ENCODE data around the gene ERBIN. TPM values are rescaled to one million over a fixed set of nuclear protein-coding genes. Genes with fewer than 3 reads are reported as not detected.

ERBIN gene
- total RNA-seq, 4 donors from 2014 or later = 54.9 to 134 (median 109) TPM

DNA sequence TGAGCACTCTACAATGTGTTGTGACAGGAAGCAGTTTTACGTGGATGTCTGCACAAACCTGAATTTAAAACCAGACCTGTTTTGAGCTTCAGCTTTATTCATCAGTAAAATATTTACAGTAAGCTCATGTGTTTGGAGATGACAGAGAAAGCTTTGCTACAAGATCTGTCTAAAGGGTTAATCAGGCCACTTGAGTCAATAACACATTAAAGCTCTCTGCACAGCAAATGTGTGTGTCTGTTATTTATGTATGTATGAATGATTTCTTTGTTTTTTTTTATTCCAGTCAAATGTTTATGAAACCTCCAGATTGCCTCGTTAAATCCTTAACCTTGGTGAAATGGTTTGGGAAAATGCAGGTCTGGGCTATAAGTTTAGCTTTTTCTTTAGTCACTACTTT is 140.5 kb downstream of the ERBIN start:
- Histone ChIP-seq H3K4me3 (no peak overlapping the region), H3K4me1 (no peaks in the 10 kb centered on the region), H3K36me3 (peaks cover 0 to 8% (median 2%) of the 10 kb centered on the region in 4 donors), H3K27me3 (no peaks in the 10 kb centered on the region), H3K9me3 (no peaks in the 10 kb centered on the region), H3K27ac (no peak overlapping the region)
- in situ Hi-C loops (cut with MboI; ENCODE audit: low pct_ligation_motif_present in 1 of 4, low pct_unique_long_range_greater_than_20kb in 1 of 4, low sequenced_read_pairs in 3 of 4) = no loop called here
- 60 to 73% methylated on average over 2 of the region's 2 CpGs for WGBS, 2 donors (ENCODE audit: low coverage in 1 of 2)
- intact Hi-C loops (cut with DNase I; ENCODE audit: low total_unique reads) = no loop called here
- no peak for DNase-seq
- TF ChIP-seq POLR2AphosphoS5 (IDR thresholded peaks at IDR 0.05) = no peak
- TF ChIP-seq, protein P1, sequence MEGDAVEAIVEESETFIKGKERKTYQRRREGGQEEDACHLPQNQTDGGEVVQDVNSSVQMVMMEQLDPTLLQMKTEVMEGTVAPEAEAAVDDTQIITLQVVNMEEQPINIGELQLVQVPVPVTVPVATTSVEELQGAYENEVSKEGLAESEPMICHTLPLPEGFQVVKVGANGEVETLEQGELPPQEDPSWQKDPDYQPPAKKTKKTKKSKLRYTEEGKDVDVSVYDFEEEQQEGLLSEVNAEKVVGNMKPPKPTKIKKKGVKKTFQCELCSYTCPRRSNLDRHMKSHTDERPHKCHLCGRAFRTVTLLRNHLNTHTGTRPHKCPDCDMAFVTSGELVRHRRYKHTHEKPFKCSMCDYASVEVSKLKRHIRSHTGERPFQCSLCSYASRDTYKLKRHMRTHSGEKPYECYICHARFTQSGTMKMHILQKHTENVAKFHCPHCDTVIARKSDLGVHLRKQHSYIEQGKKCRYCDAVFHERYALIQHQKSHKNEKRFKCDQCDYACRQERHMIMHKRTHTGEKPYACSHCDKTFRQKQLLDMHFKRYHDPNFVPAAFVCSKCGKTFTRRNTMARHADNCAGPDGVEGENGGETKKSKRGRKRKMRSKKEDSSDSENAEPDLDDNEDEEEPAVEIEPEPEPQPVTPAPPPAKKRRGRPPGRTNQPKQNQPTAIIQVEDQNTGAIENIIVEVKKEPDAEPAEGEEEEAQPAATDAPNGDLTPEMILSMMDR (IDR thresholded peaks at IDR 0.05) = no peak
- no peak for TF ChIP-seq EP300 (IDR thresholded peaks at IDR 0.05; ENCODE audit: low read depth)
- TF ChIP-seq POLR2A (IDR thresholded peaks at IDR 0.05) = no peak

DNA sequence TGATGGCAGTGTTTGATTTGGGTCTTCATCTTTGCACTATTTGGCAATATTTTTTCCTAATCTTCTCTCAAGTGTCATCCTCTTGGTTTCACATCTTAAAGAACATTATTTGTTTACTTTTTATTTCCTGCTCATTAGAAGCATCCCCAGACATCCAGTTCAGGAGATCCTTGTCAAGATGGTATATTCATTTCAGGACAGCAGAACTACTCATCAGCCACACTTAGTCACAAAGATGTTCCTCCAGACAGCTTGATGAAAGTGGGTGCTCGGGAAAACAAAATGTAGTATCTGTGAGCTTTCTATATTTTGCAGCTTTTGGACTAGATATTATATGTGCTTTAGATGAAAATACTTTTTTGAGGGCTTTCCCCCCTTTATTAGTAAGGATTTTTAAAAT is 145.7 kb downstream of the ERBIN start:
- Histone ChIP-seq H3K9me3 (no peaks in the 10 kb centered on the region), H3K27me3 (no peaks in the 10 kb centered on the region), H3K4me1 (no peaks in the 10 kb centered on the region), H3K27ac (no peak overlapping the region), H3K36me3 (peaks cover 0 to 17% (median 2%) of the 10 kb centered on the region in 4 donors), H3K4me3 (no peak overlapping the region)
- TF ChIP-seq POLR2AphosphoS5 (IDR thresholded peaks at IDR 0.05) = no peak
- no peak for TF ChIP-seq EP300 (IDR thresholded peaks at IDR 0.05; ENCODE audit: low read depth)
- TF ChIP-seq POLR2A (IDR thresholded peaks at IDR 0.05) = no peak
- TF ChIP-seq, protein P1 (IDR thresholded peaks at IDR 0.05) = no peak
- DNase-seq = no peak
- 86 to 91% methylated on average over 1 of the region's 1 CpG for WGBS, 2 donors (ENCODE audit: low coverage in 1 of 2)
- intact Hi-C loops (cut with DNase I; ENCODE audit: low total_unique reads) (no loop called here), in situ Hi-C loops (cut with MboI; ENCODE audit: low pct_ligation_motif_present in 1 of 4, low pct_unique_long_range_greater_than_20kb in 1 of 4, low sequenced_read_pairs in 3 of 4) (no loop called here)

GRCh38 chr5:66074901-66075300 is 148.5 kb downstream of the ERBIN start:
- in situ Hi-C loops (cut with MboI; ENCODE audit: low pct_ligation_motif_present in 1 of 4, low pct_unique_long_range_greater_than_20kb in 1 of 4, low sequenced_read_pairs in 3 of 4) = no loop called here
- intact Hi-C loops (cut with DNase I; ENCODE audit: low total_unique reads) = no loop called here
- DNase-seq = no peak
- Histone ChIP-seq H3K36me3 (peaks cover 0 to 32% (median 3%) of the 10 kb centered on the region in 4 donors), H3K4me1 (no peaks in the 10 kb centered on the region), H3K4me3 (no peak overlapping the region), H3K9me3 (no peaks in the 10 kb centered on the region), H3K27ac (no peak overlapping the region), H3K27me3 (no peaks in the 10 kb centered on the region)
- TF ChIP-seq POLR2AphosphoS5 (IDR thresholded peaks at IDR 0.05) (no peak), POLR2A (IDR thresholded peaks at IDR 0.05) (no peak), EP300 (IDR thresholded peaks at IDR 0.05; ENCODE audit: low read depth) (no peak)
- TF ChIP-seq, protein P1 (IDR thresholded peaks at IDR 0.05) = no peak

DNA sequence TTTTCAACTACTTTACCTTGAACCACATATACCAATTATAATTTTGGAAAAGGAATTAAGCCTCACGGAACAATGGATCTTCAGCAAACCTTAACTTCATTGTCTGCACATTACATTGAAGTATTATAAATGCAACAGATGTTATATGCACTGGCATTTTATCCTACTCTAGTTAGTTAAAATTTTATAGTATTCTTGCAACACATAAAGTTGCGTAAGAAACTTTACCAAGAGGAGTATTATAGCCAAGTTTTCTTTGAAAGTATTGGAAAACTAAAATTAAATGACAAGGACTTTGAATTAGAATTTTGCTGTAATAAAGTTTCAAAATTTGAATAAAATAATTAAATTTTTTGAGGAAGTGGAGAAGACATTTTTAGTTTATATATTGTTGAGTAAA is 154.3 kb downstream of the ERBIN start:
- intact Hi-C loops (cut with DNase I; ENCODE audit: low total_unique reads) = no loop called here
- no peaks in the 10 kb centered on the region for H3K9me3 ChIP-seq
- no peaks in the 10 kb centered on the region for H3K4me1 ChIP-seq
- TF ChIP-seq EP300 (IDR thresholded peaks at IDR 0.05; ENCODE audit: low read depth) (no peak), POLR2A (IDR thresholded peaks at IDR 0.05) (no peak), POLR2AphosphoS5 (IDR thresholded peaks at IDR 0.05) (no peak)
- TF ChIP-seq, protein P1 (IDR thresholded peaks at IDR 0.05) = no peak
- 98 to 100% methylated on average over 2 of the region's 2 CpGs for WGBS, 2 donors (ENCODE audit: low coverage in 1 of 2)
- in situ Hi-C loops (cut with MboI; ENCODE audit: low pct_ligation_motif_present in 1 of 4, low pct_unique_long_range_greater_than_20kb in 1 of 4, low sequenced_read_pairs in 3 of 4) = no loop called here
- H3K27me3 ChIP-seq = no peaks in the 10 kb centered on the region
- H3K4me3 ChIP-seq = no peak overlapping the region
- H3K27ac ChIP-seq = no peak overlapping the region
- DNase-seq = no peak
- peaks cover 0 to 45% (median 6%) of the 10 kb centered on the region in 4 donors for H3K36me3 ChIP-seq
